Nephron (organoid): ENCODE measurements around the gene ALPP.
"Not testable (repeated sequence)": the region's sequence is repeated elsewhere in the genome, so short reads cannot be mapped to it uniquely, and the experiment has no call there.

ENCODE experiments used
- H3K27ac Mint-ChIP-seq, 3 experiments: 2 replicates each; pipeline ENCODE4 v1.8.0; 2020; ENCODE audit warnings: mixed read lengths in 3 of 3, mild to moderate bottlenecking in 2 of 3, moderate library complexity in 1 of 3
- H3K27me3 Mint-ChIP-seq: 2 replicates; pipeline ENCODE4 v1.8.0; 2021; ENCODE audit warnings: low read depth, mild to moderate bottlenecking, moderate library complexity, mixed read lengths
- H3K36me3 Mint-ChIP-seq: 2 replicates; pipeline ENCODE4 v1.8.0; 2020; ENCODE audit warnings: low read depth, mixed read lengths
- H3K4me1 Mint-ChIP-seq: 2 replicates; pipeline ENCODE4 v1.8.0; 2020; ENCODE audit warnings: mixed read lengths
- H3K4me3 Mint-ChIP-seq, 3 experiments: 2 replicates each; pipeline ENCODE4 v1.8.0; 2020; ENCODE audit warnings: mild to moderate bottlenecking in 3 of 3, mixed read lengths in 3 of 3, moderate library complexity in 2 of 3
- H3K9me3 Mint-ChIP-seq: 2 replicates; pipeline ENCODE4 v1.8.0; 2020; ENCODE audit warnings: mixed read lengths
- TF ChIP-seq, protein P1 (sequence below), 3 experiments: fragments of 200-600 bp; sonication (generic); IDR thresholded peaks; one replicate each; pipeline ENCODE4 v1.5.0; 2021; ENCODE audit warnings: antibody characterized with exemption in 3 of 3; ENCODE audit not compliant: unreplicated experiment in 3 of 3

ALPP gene

DNA sequence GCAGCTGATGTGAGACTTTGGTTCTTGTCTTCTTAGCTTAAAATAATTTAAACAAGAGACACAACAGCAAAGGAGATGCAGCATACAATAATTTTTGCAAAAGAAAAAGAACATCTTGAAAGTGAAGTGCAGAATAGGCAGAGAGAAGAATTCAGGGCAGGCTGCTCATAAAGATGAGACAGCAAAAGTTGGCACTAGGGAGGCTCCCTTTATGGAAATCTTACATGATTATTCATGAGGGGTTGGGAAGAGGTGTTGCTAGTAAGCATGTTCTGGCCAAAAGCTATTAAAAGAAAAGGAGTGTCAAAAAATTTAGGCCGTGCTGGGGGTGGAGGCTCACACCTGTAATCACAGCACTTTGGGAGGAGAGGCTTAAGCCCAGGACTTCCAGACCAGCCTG, 4.2 kb upstream of the ALPP start:
- no peaks in the 10 kb centered on the region for H3K4me1 Mint-ChIP-seq
- H3K36me3 Mint-ChIP-seq = no peaks in the 10 kb centered on the region
- peaks cover 23% of the 10 kb centered on the region for H3K27me3 Mint-ChIP-seq
- TF ChIP-seq, protein P1, sequence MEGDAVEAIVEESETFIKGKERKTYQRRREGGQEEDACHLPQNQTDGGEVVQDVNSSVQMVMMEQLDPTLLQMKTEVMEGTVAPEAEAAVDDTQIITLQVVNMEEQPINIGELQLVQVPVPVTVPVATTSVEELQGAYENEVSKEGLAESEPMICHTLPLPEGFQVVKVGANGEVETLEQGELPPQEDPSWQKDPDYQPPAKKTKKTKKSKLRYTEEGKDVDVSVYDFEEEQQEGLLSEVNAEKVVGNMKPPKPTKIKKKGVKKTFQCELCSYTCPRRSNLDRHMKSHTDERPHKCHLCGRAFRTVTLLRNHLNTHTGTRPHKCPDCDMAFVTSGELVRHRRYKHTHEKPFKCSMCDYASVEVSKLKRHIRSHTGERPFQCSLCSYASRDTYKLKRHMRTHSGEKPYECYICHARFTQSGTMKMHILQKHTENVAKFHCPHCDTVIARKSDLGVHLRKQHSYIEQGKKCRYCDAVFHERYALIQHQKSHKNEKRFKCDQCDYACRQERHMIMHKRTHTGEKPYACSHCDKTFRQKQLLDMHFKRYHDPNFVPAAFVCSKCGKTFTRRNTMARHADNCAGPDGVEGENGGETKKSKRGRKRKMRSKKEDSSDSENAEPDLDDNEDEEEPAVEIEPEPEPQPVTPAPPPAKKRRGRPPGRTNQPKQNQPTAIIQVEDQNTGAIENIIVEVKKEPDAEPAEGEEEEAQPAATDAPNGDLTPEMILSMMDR (IDR thresholded peaks at IDR 0.05; ENCODE audit: unreplicated experiment in 3 of 3) = no peak
- H3K9me3 Mint-ChIP-seq = no peaks in the 10 kb centered on the region
- H3K4me3 Mint-ChIP-seq = no peak overlapping the region
- no peak overlapping the region for H3K27ac Mint-ChIP-seq

DNA sequence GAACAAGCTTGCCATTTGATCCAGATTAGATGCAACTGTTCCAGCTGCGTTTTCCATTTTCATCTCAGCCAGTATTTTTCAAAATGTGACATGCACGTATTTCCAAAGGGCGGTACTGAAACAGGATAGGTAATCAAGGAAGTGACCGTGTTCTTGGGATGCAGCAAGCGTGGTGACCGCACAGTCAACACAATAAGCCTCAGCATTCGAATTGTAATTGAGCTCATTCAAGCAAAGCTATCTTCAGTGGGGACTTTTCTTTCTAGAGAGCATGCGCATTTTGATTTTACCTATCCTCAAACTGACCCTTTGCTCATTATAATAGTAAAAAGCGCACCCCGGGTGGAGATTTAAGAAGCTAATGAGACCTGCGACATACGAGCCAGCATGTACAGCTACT, 3.4 kb upstream of the ALPP start:
- H3K27me3 Mint-ChIP-seq = peaks cover 23% of the 10 kb centered on the region
- TF ChIP-seq, protein P1 (IDR thresholded peaks at IDR 0.05; ENCODE audit: unreplicated experiment in 3 of 3) = no peak
- no peak overlapping the region for H3K4me3 Mint-ChIP-seq
- H3K4me1 Mint-ChIP-seq = no peaks in the 10 kb centered on the region
- H3K9me3 Mint-ChIP-seq = no peaks in the 10 kb centered on the region
- no peak overlapping the region for H3K27ac Mint-ChIP-seq
- no peaks in the 10 kb centered on the region for H3K36me3 Mint-ChIP-seq

DNA sequence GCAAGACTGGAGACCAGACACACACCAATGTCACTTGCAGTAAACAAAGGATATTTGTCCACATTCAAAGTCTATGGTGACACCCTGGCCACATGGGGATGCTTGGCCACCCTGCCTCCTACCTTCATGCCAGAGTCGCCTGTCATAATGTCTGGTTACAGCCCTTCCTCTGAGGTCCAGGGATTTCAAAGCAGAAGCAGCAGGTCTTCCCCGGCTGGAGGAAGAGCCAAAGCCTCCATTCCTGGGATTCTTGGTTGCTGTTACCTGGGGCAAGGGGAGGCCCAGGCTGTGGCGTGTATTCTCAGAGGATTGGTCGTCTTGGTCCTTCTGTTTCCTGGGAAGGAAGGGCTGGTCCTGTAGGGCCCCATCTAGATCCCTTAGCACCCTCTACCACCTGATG, 2.3 kb upstream of the ALPP start:
- peaks cover 20% of the 10 kb centered on the region for H3K27me3 Mint-ChIP-seq

DNA sequence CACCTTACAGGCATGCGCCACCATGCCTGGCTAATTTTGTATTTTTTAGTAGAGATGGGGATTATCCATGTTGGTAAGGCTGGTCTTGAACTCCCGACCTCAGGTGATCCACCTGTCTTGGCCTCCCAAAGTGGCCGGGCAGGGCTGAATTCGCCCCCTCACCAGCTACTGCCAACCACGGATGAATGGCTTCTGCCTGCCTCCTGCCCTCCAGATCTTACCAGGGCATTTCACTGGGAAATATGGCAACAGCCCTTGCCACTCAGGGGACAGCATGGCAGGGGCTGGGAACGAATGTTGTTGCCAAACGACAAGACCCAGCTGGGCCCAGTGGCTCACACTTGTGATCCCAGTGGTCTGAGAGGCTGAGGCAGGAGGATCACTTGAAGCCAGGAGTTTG, 1.8 kb upstream of the ALPP start:
- Mint-ChIP-seq H3K9me3 (no peaks in the 10 kb centered on the region), H3K36me3 (no peaks in the 10 kb centered on the region), H3K27ac (no peak overlapping the region), H3K4me3 (no peak overlapping the region), H3K4me1 (no peaks in the 10 kb centered on the region), H3K27me3 (peaks cover 17% of the 10 kb centered on the region)
- TF ChIP-seq, protein P1 (IDR thresholded peaks at IDR 0.05; ENCODE audit: unreplicated experiment in 3 of 3) = no peak

More for the DNA sequence above, 2.3 kb upstream of the ALPP start:
- Mint-ChIP-seq H3K4me1 (no peaks in the 10 kb centered on the region), H3K36me3 (no peaks in the 10 kb centered on the region), H3K27ac (no peak overlapping the region), H3K4me3 (no peak overlapping the region), H3K9me3 (no peaks in the 10 kb centered on the region)
- TF ChIP-seq, protein P1 (IDR thresholded peaks at IDR 0.05; ENCODE audit: unreplicated experiment in 3 of 3) = no peak

DNA sequence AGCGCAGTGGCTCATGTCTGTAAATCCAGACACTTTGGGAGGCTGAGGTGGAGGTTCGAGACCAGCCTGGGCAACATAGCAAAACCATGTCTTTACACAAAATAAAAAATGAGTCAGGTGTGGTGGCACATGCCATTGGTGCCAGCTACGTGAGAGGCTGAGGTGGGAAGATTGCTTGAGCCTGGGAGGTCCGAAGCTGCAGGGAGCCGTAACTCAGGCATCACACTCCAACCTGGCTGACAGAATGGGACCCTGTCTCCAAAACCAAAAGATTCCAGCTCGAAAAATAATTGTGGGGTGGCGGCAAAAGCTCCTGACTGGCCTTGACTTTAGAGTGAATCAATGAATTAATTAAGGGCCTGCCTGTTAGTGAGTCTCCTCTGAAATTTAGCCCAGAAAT, 1.2 kb upstream of the ALPP start:
- no peak overlapping the region for H3K4me3 Mint-ChIP-seq
- H3K27me3 Mint-ChIP-seq = peaks cover 22% of the 10 kb centered on the region
- TF ChIP-seq, protein P1 (IDR thresholded peaks at IDR 0.05; ENCODE audit: unreplicated experiment in 3 of 3) = no peak
- H3K9me3 Mint-ChIP-seq = no peaks in the 10 kb centered on the region
- H3K27ac Mint-ChIP-seq = no peak overlapping the region
- no peaks in the 10 kb centered on the region for H3K36me3 Mint-ChIP-seq
- H3K4me1 Mint-ChIP-seq = no peaks in the 10 kb centered on the region

DNA sequence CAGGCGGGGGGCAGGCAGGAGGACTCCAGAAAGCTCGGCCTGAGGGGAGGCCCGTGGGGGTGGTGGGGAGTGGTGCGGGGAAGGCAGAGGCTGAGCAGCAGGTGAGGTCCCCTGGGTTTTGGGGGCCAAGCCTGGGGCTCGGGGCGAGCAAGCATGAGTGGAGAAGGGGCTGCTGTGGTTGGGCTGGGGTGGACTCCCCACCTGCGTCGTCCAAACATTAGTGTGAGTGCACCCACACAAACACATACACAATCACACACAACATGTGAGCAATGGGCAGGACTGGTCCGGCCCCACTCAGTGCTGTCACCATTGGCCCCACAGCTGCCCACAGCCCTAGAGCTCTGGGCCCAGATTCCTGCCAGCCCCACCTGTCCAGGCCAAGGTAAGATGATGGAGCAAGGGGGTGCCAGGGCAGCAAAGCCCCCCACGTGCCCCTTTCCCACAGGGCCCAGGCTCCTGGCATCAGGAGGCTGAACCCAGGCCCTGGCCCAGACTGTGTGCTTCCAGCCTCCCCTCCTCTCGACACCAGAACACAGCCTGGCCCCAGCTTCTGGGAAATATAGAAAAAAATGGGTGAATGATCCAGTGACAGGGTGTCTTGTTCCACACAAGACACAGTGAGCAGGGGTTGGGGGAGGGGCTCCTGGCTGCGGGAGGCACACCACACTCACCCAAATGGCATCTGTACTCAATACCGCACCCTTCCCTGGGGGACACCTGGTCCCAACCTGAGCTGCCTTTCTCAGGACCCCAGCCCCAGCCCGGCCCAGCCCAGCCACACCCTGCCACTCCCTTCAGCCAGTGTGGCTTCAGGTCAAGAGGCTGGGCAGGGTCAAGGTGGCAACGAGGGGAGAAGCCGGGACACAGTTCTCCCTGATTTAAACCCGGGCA, 463 bp upstream of the ALPP start:
- Mint-ChIP-seq H3K9me3 (no peaks in the 10 kb centered on the region), H3K4me1 (no peaks in the 10 kb centered on the region), H3K4me3 (no peak overlapping the region), H3K27me3 (peaks cover 30% of the 10 kb centered on the region), H3K36me3 (no peaks in the 10 kb centered on the region), H3K27ac (no peak overlapping the region)
- TF ChIP-seq, protein P1 (IDR thresholded peaks at IDR 0.05; ENCODE audit: unreplicated experiment in 3 of 3) = no peak

DNA sequence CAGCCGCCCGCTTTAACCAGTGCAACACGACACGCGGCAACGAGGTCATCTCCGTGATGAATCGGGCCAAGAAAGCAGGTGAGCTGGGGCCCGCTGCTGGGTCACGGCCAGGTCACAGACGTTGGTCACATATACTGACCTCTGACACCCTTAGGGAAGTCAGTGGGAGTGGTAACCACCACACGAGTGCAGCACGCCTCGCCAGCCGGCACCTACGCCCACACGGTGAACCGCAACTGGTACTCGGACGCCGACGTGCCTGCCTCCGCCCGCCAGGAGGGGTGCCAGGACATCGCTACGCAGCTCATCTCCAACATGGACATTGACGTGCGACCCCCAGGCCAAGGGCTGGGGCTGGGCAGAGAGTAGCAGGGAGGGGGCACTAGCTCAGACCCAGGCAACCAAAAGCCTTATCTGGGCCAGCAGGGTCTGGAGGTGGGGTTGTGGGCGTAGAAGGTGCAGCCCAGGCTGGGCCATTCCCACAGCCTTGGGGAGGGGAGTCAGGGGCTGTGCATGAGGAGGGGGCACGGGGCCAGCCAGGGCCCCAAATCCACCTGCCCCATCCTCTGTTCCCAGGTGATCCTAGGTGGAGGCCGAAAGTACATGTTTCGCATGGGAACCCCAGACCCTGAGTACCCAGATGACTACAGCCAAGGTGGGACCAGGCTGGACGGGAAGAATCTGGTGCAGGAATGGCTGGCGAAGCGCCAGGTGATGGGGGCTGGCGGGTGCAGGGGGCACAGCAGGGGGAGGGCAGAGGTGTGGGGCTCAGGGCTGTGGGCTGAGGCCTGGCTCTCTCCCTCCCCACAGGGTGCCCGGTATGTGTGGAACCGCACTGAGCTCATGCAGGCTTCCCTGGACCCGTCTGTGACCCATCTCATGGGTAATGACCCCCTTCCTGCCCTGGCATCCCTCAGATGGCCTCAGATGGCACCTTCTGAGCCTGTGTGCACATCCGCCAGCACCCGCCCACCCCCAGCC, 1.3 kb downstream of the ALPP start:
- not testable (repeated sequence) for H3K27ac Mint-ChIP-seq, H3K4me3 Mint-ChIP-seq, H3K4me1 Mint-ChIP-seq, H3K36me3 Mint-ChIP-seq, H3K9me3 Mint-ChIP-seq
- peaks cover 40% of the 10 kb centered on the region for H3K27me3 Mint-ChIP-seq
